Stimulated activated CD4-positive, alpha-beta T cell treated with anti-CD3 and anti-CD28 coated beads, Interleukin-15, amount 100 ng/mL, for 24 hours (primary cell): Measurements from ENCODE around the gene COLEC12.
"Not testable (repeated sequence)": the region's sequence is repeated elsewhere in the genome, so short reads cannot be mapped to it uniquely, and the experiment has no call there.

ENCODE experiments used
- DNase-seq: peaks from one replicate; pipeline ENCODE4 v3.0.0-alpha.2; 2020

The COLEC12 gene

GRCh38 chr18:407191-407590 lies 93.3 kb downstream of the COLEC12 start:
- no peak for DNase-seq

GRCh38 chr18:406677-407076 lies 93.8 kb downstream of the COLEC12 start:
- DNase-seq = no peak

GRCh38 chr18:405006-405405 lies 95.5 kb downstream of the COLEC12 start:
- not testable (repeated sequence) for DNase-seq

DNA sequence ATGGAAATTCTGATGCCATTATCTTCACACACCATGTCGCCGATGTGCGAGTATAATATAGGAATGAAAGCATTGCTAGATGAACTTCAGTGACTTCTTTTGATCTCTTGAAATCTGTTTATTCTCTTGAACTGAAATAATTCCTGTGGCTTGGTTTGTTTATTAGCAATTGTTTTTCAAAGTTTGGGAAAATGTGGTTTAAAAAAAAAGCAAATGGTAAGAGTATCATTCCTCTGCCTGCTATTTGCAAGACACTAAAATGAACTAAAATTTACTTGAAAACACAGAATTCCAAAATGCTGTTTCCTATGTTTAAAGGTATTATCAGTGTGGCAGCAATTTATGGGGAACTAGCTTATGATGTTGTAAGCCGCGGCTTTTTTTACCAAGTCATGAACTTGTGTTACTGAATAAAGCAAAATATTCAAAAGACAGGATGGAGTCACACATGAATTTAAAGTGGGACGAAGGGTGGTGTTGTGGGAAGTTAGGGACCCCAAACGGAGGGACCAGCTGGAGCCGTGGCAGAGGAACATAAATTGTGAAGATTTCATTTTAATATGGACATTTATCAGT lies 96.4 kb downstream of the COLEC12 start:
- DNase-seq = no peak

DNA sequence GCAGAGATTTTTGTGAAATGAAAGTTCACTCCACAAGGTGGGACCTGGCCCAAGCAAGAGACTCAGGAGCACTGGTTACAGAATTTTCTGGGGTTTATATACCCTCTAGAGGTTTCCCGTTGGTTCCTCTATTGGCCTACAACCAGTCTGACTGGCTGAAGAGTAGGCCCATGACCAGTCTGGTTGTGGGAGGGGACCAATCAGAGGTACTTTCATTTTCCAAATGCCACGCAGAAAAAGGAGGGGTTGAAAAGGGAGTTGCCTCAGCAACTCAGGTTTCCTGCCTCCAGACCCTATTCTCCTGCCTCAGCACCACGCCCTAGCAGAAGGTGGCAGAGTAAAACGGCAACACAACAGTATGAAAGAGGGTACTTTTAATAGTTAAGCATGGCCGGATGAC lies 98.4 kb downstream of the COLEC12 start:
- DNase-seq = no peak

- no peak for DNase-seq
These were observed 100.0 kb downstream of the COLEC12 start for GRCh38 chr18:400456-400855.

DNA sequence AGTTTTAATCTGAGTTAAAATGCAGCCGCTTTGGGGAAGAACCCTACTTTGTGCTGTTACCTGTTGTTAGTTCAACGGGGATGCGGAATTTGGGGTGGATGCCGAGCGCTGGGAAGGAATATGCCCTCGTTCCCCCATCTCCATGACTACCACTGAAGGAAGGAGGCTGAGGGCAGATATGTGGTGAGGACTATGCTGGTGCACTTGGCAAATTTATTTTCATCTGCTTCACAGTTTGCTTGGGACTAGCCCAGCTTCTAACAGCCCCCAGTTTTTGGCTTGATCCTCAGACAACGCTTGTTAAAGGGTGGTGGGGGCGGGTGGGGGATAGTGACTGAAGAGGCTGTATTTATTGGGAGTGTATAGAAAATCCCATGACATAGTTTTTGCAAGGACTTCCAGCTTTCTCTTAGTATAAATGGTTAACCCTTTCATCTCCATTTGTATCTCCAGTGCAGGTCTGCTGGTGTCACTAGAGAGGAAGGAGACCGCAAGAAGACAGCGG lies 100.8 kb downstream of the COLEC12 start:
- no peak for DNase-seq

GRCh38 chr18:398935-399630 lies 101.4 kb downstream of the COLEC12 start:
- DNase-seq = no peak

GRCh38 chr18:396556-396955 lies 103.9 kb downstream of the COLEC12 start:
- no peak for DNase-seq

GRCh38 chr18:396251-396555 lies 104.3 kb downstream of the COLEC12 start:
- DNase-seq = no peak

DNA sequence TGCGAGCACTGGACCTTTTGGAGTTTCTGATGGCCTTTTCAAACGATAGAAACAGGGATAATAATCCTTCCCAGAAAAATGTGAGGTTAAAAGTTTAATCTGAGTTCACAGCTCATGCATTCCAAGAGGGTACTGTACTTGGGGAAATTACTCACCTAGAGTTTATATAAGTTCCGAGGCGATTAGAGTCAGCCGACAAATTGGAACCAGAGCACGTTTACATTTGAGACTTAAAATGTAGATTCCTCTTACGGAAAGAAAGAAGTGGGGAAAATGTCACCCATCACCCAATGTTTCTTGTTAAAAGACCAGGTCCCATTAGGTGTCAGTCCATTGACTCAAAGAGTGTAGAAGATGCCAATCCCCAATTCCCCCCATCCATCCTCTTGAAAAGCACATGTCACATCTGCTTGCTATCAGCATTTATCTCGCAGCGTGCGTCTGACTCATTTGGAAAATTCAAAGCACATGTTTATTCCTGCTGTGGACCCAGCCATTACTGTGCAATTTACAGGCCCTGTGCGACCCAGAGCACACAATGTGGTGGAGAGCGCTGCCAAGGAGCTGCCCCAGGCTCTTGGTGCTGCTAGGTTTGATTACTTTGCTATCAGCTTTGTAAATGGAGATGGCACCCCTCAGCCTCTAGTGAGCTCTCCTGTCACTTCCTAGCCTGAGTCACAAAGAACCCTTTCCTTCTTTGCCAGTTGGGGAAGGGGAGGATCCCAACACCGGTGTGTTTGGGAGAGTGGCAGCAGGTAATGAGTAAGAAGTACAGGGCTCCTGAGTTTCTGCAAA lies 104.8 kb downstream of the COLEC12 start:
- DNase-seq = no peak

DNA sequence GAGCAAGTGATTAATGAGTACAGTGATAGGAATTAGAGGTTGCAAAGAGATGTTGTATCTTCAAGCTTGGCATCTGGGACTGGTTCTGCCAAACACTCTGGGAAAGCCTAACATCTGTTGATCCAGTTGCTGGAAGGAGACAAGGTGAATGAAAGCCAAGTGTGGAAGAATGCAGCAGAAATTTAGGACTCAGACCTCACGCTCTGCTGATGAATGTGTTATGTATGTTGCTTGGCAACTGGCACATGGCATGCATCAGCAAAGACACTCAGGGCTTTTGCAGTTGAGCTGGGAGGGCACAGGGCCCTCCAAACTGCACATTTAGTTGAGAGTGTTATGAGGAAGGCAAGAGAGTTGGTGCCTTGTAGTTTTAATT lies 105.5 kb downstream of the COLEC12 start:
- DNase-seq = no peak

- DNase-seq = no peak
These were observed 106.1 kb downstream of the COLEC12 start for GRCh38 chr18:394262-394986.

GRCh38 chr18:393574-393957 lies 106.9 kb downstream of the COLEC12 start:
- no peak for DNase-seq

- DNase-seq = no peak
These were observed 107.5 kb downstream of the COLEC12 start for GRCh38 chr18:392928-393573.

DNA sequence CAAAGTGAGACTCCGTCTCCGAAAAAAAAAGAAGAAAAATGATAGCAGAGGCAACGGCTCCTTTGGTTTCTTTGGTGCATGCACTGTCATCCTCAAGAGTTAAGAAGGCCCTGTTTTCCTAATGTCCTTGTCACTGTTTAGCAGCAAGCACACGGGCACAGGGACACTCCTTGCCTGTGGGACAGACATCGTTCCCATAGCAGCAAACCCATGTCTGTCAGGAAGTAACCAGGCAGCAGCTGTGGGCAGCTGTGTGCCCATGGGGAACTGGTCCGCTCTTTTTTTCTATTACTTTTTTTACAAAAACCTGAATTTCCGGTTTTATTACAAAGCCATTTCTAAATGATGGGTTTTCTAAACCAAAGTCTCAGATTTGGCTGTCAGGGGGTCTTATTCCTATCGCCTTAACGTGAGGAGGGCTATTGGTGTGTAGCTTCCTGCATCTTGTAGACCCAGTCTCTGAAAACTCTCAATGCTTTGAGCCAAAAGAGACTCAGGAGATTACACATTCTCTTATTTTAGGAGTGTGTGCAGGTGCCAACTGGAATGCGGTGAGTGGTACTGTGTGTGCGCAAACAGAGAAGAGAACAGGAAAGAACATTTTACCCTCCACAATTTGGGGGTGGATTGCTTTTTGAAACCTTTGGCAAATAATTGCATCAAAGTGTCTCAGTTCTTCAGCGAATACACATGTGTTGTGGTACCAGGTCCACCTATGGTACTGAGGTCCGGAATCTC lies 109.6 kb downstream of the COLEC12 start:
- no peak for DNase-seq

GRCh38 chr18:389658-390357 lies 110.7 kb downstream of the COLEC12 start:
- no peak for DNase-seq

DNA sequence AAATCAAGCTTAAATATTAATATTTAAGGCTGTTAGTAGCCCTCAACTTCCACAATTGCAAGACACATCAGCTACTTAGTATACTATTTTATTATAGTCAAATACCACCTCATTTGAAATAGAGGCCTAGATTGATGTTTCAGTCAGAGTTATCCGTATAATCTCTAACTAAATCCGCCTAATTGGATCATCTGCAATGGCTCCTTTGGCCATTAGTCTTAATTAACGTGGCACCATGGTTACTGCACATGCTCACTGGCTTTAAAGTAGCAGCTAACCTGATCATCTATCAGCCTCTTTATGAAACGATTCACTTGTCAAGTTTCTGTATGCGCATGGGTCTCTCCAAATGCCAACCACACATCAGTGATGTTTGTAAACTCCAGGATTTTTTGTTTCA lies 112.3 kb downstream of the COLEC12 start:
- DNase-seq = no peak

DNA sequence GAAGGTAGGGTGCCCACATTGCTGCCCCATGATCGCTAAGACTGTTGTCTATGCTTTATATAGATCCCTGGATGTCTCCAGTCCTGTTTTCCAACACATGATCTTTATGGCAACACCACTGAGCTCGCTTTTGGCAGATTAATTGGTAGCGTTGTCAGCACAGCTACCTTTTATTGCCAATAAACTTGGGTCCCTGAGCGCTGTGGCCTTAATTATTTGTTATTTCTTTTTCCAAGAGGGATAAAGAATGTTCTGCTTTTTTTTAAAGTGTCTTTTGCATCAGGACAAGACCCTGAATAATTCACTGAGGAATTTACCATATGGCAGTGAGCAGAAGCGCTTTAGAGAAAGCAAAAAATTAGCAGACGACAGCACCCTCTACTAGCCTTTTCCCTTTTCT lies 113.5 kb downstream of the COLEC12 start:
- DNase-seq = no peak

DNA sequence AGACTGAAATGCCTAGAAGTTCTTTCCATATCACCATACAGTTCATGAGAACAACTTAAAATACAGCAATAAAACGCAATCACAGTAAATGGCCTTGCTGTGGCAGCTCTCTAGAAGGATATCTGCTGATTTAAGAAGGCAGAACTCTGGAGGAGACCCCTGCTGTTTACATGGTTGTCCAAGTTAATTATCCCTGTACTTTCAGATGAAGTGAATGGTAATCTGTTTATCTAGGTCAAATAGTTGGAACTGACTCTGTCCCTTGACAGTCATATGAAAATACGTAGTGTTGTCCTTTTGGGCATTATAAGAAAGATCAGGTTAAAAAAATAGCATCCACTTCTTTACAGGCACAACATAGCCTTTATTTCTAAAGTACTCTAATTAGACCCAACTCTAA lies 115.6 kb downstream of the COLEC12 start:
- DNase-seq = no peak

- DNase-seq = no peak
These were observed 117.4 kb downstream of the COLEC12 start for GRCh38 chr18:383135-383534.
